Midbrain (tissue), 1 donor: ENCODE measurements around the gene TBX4.

Experiments
- DNase-seq: peaks from one replicate; lab custom pipeline; 2025; lab: John Stamatoyannopoulos, UW

Gene TBX4

DNA sequence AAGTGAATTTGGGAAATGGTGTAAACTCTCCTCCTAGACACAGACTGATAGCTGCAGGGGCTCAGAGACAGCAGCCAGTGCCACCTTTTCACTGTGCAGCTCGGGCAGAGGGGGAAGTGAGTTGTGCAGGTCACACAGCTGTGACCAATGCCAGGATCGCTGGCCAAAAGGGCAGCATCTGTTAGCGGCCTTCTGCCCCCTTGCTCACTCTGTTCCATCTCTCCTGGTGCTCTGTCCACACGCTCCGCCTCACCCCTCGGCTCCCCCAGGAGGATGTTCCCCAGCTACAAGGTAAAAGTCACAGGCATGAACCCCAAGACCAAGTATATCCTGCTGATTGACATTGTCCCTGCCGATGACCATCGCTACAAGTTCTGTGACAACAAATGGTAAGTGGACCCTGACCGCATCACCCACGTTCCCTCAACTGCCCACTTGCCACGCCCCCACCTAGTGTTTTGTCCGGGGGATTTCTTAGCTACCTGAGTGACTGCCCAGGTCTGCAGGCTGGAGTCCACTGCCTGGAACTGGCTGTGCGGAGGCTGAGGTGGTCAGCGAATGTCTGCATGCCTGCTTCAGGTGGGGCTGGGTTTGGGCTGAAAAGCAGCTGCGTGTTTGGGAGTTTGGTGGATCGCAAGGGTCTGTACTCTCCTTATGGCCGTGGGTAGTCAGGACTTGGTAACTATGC, 13.5 kb downstream of the TBX4 start:
- DNase-seq: no peak

- DNase-seq: no peak
These were observed 14.0 kb downstream of the TBX4 start for GRCh38 chr17:61466246-61466645.

GRCh38 chr17:61467416-61468262, 15.4 kb downstream of the TBX4 start:
- no peak for DNase-seq

- DNase-seq: no peak
These were observed 16.2 kb downstream of the TBX4 start for GRCh38 chr17:61468263-61468907.

DNA sequence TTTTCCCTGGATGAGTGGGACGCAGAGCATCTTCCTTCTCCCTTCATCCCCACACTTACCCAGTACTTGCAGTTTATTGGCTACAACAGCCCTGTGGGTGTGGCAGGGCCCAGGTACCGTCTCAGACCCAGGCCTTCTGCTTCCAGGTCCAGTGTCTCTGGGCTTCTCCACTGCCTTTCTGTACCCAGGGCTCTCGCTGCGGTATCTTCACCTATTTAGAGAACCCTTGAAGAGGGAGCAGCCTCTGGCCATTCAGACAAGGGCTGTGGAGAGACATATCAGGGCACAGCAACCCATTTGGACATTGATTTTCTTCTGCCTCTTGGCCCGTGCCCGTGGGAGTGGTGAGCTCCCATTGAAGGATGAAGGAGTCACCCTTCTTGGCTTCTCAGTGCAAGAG, 17.3 kb downstream of the TBX4 start:
- DNase-seq: no peak

- no peak for DNase-seq
These were observed 17.7 kb downstream of the TBX4 start for GRCh38 chr17:61469949-61470348.

DNA sequence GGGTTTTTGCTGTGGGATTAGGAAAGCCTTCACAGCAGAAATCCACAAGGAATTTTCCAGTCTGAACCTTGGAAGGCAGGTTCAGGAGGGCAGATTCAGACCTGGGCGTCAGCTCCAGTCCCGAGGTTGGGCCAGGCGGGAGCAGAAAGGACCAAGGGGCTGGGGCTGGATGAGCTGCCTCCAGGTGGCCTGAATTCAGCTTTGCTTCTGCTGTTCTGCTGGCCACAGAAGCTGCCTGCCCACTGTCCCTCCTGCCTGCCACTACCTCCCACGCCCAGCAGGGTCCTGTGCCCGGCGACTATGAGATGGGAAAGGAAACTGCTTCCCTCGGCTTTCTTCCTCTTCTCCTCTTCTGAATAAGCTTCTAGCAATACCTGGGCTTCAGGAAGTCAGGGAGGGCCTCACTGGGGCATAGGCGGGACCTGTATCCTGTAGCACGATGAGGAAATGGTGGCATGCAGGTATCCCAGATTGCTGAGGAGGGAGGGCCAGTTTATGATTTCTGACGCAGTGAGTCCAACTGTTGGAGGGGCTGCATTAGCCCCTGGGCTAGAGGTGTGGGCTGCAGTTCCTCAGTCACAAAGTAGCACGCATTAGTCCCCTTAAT, 18.4 kb downstream of the TBX4 start:
- DNase-seq: no peak

GRCh38 chr17:61474235-61474927, 22.2 kb downstream of the TBX4 start:
- DNase-seq: no peak

DNA sequence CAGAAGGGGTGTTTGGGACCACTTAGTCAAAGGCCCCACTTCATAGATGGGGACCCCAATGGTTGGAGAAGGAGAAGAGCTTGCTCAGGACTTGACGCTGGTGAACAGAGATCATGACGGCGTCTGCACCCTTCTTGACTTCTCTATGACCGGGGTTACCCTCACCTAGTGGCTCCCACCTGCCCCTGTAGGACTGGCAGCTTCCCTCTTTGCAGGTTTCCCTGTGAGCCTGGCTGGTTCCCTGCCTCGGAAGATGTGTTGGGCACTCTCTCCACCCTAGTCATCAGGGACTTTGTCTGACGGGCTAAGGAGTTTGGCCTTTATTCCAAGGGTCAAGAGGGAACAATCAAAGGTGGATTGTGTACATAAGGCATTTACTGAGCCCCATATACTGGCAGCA, 22.7 kb downstream of the TBX4 start:
- no peak for DNase-seq

GRCh38 chr17:61475726-61476125, 23.5 kb downstream of the TBX4 start:
- no peak for DNase-seq

- DNase-seq: no peak
These were observed 24.4 kb downstream of the TBX4 start for GRCh38 chr17:61476476-61477203.

GRCh38 chr17:61477204-61477834, 25.1 kb downstream of the TBX4 start:
- DNase-seq: no peak

DNA sequence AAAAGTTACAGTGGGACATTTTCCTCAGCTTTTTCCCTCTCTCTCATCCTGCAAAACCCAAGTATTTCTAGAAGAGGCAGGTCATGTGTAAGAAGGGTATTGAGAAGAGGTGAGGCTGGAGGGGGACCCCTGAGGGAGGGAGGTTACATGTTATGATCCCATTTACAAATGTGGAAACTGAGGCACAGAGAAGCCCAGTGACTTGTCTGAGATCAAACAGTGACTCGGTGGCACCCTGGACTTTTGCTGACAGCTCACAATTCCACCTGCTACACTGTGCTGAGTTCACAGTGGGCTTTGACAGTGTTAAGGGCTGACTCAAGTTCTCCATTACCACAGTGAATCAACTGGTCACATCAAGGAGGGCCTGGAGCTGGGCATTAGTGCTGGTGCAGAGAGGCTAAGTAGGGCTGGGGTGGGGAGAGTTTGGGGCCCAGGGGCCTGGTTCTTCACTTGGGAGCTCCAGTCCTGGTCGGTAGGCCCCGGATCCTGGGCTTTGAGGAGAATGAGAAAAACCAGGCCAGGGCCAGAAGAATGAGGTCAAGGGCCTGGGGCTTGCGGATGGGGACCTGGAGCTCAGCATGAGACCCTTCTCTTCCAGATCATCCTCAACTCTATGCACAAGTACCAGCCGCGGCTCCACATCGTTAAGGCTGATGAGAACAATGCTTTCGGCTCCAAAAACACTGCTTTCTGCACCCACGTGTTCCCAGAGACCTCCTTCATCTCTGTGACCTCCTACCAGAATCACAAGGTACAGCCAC, 26.0 kb downstream of the TBX4 start:
- DNase-seq: no peak

- DNase-seq: no peak
These were observed 26.7 kb downstream of the TBX4 start for GRCh38 chr17:61478790-61479492.

GRCh38 chr17:61479493-61480413, 27.5 kb downstream of the TBX4 start:
- DNase-seq: no peak

GRCh38 chr17:61480414-61480807, 28.2 kb downstream of the TBX4 start:
- DNase-seq: no peak

GRCh38 chr17:61481421-61481820, 29.2 kb downstream of the TBX4 start:
- DNase-seq: no peak

DNA sequence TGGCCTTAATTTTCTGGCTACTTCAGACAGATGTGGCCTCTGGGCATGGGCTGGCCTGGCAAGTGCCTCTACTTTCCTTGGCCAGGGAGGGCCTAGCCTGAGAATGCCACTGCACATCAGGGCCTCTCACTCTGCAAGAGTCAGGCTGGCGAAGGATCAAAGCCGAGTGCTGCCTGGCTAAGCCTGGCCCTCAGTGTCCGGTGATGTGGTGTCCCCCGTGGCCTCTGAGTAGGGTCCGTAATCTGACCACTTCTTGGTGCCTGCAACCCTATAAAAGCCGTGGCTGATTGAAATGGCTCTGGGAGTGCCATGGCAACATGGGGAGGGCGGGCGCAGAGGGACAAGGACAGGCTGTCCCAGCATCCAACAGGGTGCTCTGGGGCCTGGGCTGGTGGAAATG, 30.2 kb downstream of the TBX4 start:
- no peak for DNase-seq
